RCC 7860 (cell line): ENCODE measurements around the gene MCOLN2.
"Not testable (repeated sequence)": the region's sequence is repeated elsewhere in the genome, so short reads cannot be mapped to it uniquely, and the experiment has no call there.

Experiments used
- DNase-seq: peaks from one replicate; pipeline ENCODE4 v3.0.0-alpha.2; 2015; ENCODE audit warnings: low spot score
- FAIRE-seq: peaks from 2 replicates; lab custom pipeline; 2012; peaks lifted over from hg19 to GRCh38; lab: Jason Lieb, UNC

Gene MCOLN2

GRCh38 chr1:84986561-84986960 is 10.4 kb downstream of the MCOLN2 start:
- FAIRE-seq, DNase-seq: not testable (repeated sequence)

DNA sequence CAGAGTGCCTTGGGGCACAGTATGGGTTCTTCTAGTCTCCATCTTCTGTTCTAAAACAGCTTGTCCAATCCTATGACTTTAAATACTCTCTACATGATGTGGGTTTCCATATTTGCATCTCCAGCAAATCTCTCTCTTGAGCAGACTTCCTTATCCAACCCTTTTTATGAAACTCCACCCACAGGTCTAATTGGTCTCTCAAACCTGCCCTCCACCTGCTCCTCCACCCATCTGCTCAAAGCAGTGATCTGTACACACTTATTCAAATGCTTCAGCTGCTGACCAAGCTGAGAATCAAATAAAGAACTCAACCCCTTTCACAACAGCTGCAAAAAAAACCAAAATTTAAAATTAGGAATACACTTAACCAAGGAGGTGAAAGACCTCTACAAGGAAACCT is 11.5 kb downstream of the MCOLN2 start:
- DNase-seq = no peak
- no peak for FAIRE-seq

GRCh38 chr1:84982395-84982794 is 14.5 kb downstream of the MCOLN2 start:
- no peak for FAIRE-seq
- no peak for DNase-seq

DNA sequence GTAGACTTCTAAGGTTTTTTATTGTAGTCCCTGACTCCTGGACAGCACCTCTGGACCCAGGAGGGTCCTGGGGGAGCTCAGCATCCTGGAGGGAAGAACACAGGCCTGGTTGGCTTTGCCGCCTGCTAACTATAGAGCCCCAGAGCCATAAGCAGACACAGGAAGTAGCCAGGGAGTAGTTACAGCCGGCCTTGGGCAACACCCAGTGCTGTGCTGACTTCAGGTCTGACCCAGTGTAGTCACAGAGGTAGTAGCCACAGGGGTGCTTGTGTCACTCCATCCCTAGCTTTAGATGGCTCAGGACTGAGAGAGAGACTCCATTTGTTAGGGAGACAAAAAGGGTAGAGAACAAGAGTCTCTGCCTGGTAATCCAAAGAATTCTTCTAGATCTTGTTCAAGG is 21.9 kb downstream of the MCOLN2 start:
- FAIRE-seq (no peak), DNase-seq (no peak)

GRCh38 chr1:84973498-84974334 is 23.2 kb downstream of the MCOLN2 start:
- no peak for DNase-seq
- no peak for FAIRE-seq

GRCh38 chr1:84972377-84972987 is 24.4 kb downstream of the MCOLN2 start:
- FAIRE-seq = no peak
- no peak for DNase-seq

DNA sequence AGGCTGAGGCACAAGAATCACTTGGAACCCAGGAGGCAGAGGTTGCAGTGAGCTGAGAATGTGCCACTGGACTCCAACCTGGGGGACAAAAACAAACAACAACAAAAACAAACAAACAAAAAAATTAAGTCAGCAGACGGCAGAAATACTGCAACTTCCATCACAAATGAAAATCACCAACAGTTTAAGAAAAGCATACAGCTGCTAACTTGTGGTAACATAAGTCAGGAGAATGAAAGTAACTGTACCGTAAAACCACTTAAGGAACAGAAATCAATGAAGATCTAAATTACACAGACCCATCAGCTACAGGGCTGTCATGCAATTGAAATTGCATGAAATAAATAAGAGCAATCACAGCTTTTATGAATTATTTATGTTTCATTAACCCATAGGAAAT is 25.0 kb downstream of the MCOLN2 start:
- FAIRE-seq (no peak), DNase-seq (no peak)

DNA sequence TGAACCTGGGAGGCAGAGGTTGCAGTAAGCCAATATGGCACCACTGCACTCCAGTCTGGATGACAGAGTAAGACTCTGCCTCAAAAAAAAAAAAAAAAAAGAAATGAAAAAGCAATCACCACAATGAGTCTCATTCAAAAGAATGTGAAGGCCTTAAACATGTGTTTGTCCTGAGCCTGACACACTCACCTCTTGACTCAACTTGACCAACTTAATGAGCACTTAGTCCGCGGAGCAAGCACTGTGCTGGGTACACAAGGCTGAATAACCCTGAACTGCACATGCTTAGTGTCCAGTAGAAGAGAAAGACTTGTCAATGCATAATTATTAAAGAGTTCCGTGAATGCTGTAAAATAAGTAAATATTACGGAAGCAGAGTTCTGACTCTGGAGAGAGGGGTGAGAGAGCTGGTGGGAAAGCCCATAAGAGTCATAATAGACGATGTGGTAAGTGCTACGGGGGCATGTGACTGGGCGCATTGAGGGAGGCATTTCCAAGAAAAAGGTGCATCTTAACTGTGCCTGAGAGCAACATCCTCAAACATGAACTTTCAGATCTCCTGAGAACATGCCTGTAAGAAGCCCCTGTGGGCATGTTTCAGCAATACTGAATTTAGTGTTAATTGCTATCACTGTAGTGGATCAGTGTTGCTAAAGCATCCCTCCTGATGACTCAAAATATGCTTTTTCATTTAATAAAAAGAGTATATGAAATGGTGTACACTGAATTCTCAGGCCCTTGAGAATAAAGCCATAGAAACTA is 27.2 kb downstream of the MCOLN2 start:
- no peak for DNase-seq
- FAIRE-seq = no peak

DNA sequence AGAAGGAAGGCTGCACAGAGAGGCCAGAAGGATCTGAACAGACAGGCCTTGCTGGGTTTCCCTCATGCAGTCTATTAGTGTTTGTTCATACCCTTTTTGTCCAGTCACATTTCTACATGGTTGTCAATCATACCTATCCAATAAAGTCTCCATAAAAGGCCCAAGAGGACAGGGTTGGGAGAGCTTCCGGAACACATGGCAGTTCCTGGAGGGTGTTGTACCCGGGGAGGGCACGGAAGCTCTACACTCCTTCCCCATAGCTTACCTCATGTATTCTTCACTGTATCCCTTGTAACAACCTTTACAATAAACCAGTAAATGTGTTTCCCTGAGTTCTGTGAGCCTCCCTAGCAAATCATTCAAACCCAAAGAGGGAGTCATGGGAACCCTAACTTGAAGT is 28.0 kb downstream of the MCOLN2 start:
- DNase-seq (no peak), FAIRE-seq (no peak)

DNA sequence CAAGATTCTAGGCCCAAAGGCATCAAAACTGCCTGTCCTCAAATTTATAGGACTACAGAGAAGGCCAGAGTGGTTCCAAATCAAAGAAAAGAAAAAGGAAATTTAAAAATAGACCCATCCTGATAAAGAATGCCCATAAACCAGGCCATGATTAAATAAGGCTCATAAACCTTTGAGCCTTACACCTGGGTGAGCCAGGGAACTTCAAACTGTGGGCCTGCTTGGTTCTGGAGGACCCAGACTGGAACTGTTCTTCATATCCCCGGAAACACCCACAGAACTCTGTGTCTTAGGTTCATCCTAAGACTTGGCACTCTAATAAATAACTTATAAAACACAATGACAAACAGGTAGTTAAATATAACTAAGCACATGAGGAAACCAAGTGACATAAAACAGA is 28.8 kb downstream of the MCOLN2 start:
- no peak for DNase-seq
- no peak for FAIRE-seq

GRCh38 chr1:84967666-84968065 is 29.2 kb downstream of the MCOLN2 start:
- FAIRE-seq = no peak
- DNase-seq = no peak

DNA sequence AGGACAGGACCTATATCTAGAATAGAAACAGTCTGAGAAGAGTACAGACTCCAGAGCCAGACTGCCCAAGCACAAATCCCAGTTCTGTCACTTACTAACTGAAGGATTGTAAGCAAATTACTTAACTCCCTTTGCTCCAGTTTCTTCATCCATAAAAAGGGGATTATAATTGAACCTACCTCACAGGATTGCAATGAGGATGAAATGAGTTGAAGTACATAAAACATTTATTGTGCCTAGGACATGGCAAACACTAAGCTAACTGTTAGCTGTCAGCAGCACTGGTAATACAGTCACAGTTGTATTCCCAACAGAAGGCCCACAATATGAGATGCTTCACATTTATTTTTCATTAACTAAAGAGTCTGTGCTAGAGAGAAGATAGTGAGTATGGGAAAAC is 33.9 kb downstream of the MCOLN2 start:
- DNase-seq (no peak), FAIRE-seq (no peak)

GRCh38 chr1:84961316-84961715 is 35.6 kb downstream of the MCOLN2 start:
- no peak for FAIRE-seq

DNA sequence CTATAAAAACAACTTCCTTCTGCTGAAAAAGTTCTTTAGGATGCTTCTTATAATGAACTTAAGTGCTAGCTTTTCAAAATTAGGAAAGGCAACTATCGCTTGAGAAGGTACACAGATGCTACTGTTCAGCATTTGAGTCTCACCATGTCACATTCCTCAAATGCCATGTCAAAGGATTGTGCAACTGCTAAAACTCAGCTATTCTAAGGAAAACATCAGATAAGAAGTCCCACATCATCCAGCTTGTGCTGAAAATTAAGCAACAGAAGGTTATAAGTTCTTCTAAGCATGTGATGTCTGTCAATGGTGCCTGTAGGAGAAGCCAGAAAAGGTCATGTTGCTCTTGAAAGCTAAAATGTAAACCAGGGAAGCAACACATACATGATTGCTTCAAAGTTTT is 36.5 kb downstream of the MCOLN2 start:
- no peak for FAIRE-seq
- no peak for DNase-seq

More at GRCh38 chr1:84961316-84961715, 35.6 kb downstream of the MCOLN2 start:
- DNase-seq = no peak

- no peak for DNase-seq
- no peak for FAIRE-seq
Measured at GRCh38 chr1:84959294-84959693, 37.6 kb downstream of the MCOLN2 start.

- no peak for FAIRE-seq
Measured at GRCh38 chr1:84957966-84958365, 38.9 kb downstream of the MCOLN2 start.

GRCh38 chr1:84956655-84957054 is 40.3 kb downstream of the MCOLN2 start:
- FAIRE-seq (no peak), DNase-seq (no peak)

More at GRCh38 chr1:84957966-84958365, 38.9 kb downstream of the MCOLN2 start:
- DNase-seq = no peak

DNA sequence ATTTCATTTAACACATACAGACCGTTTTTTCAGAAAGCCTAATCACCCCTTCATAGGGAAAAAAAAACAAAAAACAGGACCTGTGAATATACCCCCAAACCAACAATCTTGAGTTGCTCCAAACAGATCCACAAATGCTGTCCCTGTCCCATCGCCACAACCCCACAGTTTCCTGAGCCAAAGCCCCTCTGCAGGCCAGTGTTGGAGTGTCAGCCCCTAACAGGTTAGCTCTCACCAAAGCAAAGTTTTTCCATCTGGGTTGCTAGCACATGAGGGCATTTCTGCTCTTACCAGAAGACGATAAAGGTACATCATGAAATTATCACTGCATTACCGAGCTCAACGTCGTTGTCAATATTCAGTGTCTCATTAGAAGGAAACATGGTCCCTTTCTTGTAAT is 40.8 kb downstream of the MCOLN2 start:
- no peak for DNase-seq
- FAIRE-seq = no peak

GRCh38 chr1:84949664-84950063 is 47.2 kb downstream of the MCOLN2 start:
- no peak for FAIRE-seq
- DNase-seq = no peak

DNA sequence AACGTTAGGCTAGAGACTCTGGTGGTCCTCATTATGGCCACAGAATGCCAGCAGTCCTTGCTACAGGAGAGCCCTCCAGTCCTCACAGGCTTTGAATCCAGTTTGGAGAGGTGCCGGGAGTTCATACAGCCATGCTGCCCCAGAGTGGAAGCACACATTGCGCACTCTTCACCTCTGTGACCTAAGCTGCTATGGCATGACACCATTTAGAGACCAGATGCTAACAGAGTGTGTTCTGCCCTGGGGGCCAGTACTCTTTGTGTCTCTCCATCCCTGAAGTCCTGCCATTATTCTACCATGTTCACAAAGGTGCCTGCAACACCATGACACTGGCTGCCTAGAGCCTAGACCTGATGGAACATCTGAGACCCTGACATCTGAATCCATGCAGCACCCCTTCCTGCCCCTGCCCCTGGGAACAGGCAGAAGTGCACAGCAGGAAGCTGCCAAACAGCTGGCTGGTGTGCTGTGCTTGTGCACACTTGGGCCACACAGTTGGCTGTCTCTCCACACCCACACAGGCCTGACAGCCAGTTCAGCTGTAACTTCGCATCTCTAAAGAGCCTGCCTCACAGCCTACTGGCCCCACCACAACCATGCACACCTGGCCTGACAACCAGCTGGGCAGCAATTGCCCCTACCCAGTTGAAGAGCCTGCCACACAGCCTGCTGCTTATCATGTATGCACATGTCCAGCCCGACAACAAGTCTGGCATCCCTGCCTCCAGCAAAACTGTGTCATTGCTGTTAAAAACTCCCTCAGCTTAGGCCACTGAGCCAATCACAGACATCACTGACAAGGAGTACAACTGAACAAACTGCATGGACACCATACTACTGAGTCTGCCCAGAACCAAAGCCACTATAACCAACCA is 49.1 kb downstream of the MCOLN2 start:
- FAIRE-seq = no peak
- no peak for DNase-seq

- FAIRE-seq = no peak
Measured at GRCh38 chr1:84946631-84947030, 50.3 kb downstream of the MCOLN2 start.

More at GRCh38 chr1:84946631-84947030, 50.3 kb downstream of the MCOLN2 start:
- no peak for DNase-seq
